GM23338 (cell line): Measurements from ENCODE around the gene CLASP2. TPM values are rescaled to one million over a fixed set of nuclear protein-coding genes. Genes with fewer than 3 reads are reported as not detected.

Experiments
- ATAC-seq: fragments of 200-7000 bp; cut with Tn5 transposase; 3 replicates; pipeline ENCODE4 v1.9.1; 2020
- DNase-seq: peaks from one replicate; pipeline ENCODE4 v3.0.0-alpha.2; 2015; ENCODE audit warnings: low spot score
- H2AFZ ChIP-seq: fragments of 200-600 bp; sonication (generic); 2 replicates; pipeline ENCODE4 v1.8.0; 2016; ENCODE audit warnings: antibody characterized with exemption, mild to moderate bottlenecking, moderate library complexity
- H3F3A ChIP-seq: fragments of 200-600 bp; sonication (generic); replicated peaks from 2 replicates; pipeline ENCODE4 v1.8.0; 2017; ENCODE audit warnings: antibody characterized with exemption, mixed run types, low read depth
- H3K27ac ChIP-seq: fragments of 200-600 bp; sonication (generic); 2 replicates; pipeline ENCODE4 v1.6.1; 2016; ENCODE audit warnings: low read depth
- H3K27me3 ChIP-seq: fragments of 200-600 bp; sonication (generic); 2 replicates; pipeline ENCODE4 v1.8.0; 2016; ENCODE audit warnings: mild to moderate bottlenecking, mixed run types, moderate library complexity; ENCODE audit not compliant: insufficient read depth
- H3K36me3 ChIP-seq: fragments of 200-600 bp; sonication (generic); 2 replicates; pipeline ENCODE4 v1.8.0; 2016; ENCODE audit warnings: mild to moderate bottlenecking; ENCODE audit not compliant: insufficient read depth
- H3K4me1 ChIP-seq: fragments of 200-600 bp; sonication (generic); 2 replicates; pipeline ENCODE4 v1.8.0; 2016; ENCODE audit warnings: mild to moderate bottlenecking, moderate library complexity; ENCODE audit not compliant: insufficient read depth
- H3K4me2 ChIP-seq: fragments of 200-600 bp; sonication (generic); 2 replicates; pipeline ENCODE4 v1.7.1; 2017; ENCODE audit warnings: mixed run types
- H3K4me3 ChIP-seq: fragments of 200-600 bp; sonication (generic); 2 replicates; pipeline ENCODE4 v1.6.1; 2016; ENCODE audit warnings: mixed run types
- H3K79me2 ChIP-seq: fragments of 200-600 bp; sonication (generic); replicated peaks from 2 replicates; pipeline ENCODE4 v1.8.0; 2017; ENCODE audit warnings: mild to moderate bottlenecking; ENCODE audit not compliant: insufficient read depth
- H3K9me2 ChIP-seq: fragments of 200-600 bp; sonication (generic); 2 replicates; pipeline ENCODE4 v1.8.0; 2017; ENCODE audit not compliant: insufficient read depth
- H4K20me1 ChIP-seq: fragments of 200-600 bp; sonication (generic); replicated peaks from 2 replicates; pipeline ENCODE4 v1.8.0; 2017; ENCODE audit warnings: mild to moderate bottlenecking; ENCODE audit not compliant: insufficient read depth
- H3K27ac Mint-ChIP-seq: 2 replicates; pipeline ENCODE4 v1.8.0; 2020; ENCODE audit warnings: inconsistent platforms, mild to moderate bottlenecking, moderate library complexity, mixed read lengths
- H3K27me3 Mint-ChIP-seq: 3 replicates; pipeline ENCODE4 v1.8.0; 2022; ENCODE audit warnings: low read depth, mild to moderate bottlenecking, moderate library complexity, mixed read lengths, inconsistent platforms; ENCODE audit not compliant: insufficient read depth, poor library complexity
- H3K36me3 Mint-ChIP-seq: 3 replicates; pipeline ENCODE4 v1.8.0; 2021; ENCODE audit warnings: low read depth, mild to moderate bottlenecking, inconsistent platforms, moderate library complexity, mixed read lengths
- H3K4me1 Mint-ChIP-seq: 3 replicates; pipeline ENCODE4 v1.8.0; 2020; ENCODE audit warnings: mild to moderate bottlenecking, inconsistent platforms, mixed read lengths
- H3K4me3 Mint-ChIP-seq: 3 replicates; pipeline ENCODE4 v1.8.0; 2021; ENCODE audit warnings: moderate library complexity, mild to moderate bottlenecking, inconsistent platforms, mixed read lengths
- H3K9me3 Mint-ChIP-seq: 3 replicates; pipeline ENCODE4 v1.8.0; 2020; ENCODE audit warnings: moderate library complexity, mild to moderate bottlenecking, inconsistent platforms, mixed read lengths
- CREB1 ChIP-seq: fragments of 250-450 bp; sonication (Bioruptor Pico); IDR thresholded peaks from 2 replicates; pipeline ENCODE4 v1.5.0; 2020; ENCODE audit warnings: low read depth, mild to moderate bottlenecking, moderate library complexity
- CTCF ChIP-seq, 2 experiments: fragments of 200-600 bp in 1 of 2; sonication (generic) in 1 of 2; conservative IDR thresholded peaks; 2 replicates each; pipeline versions ENCODE4 v1.5.1 to v1.6.1; 2016 to 2017; ENCODE audit warnings: antibody characterized with exemption in 2 of 2, low read depth in 2 of 2, mild to moderate bottlenecking in 2 of 2, moderate library complexity in 1 of 2
- ETS1 ChIP-seq: IDR thresholded peaks from 2 replicates; pipeline ENCODE4 v1.6.1; 2016; ENCODE audit warnings: antibody characterized with exemption
- EZH2 ChIP-seq: fragments of 200-600 bp; sonication (generic); IDR thresholded peaks from one replicate; pipeline ENCODE4 v1.8.0; 2017; ENCODE audit warnings: antibody characterized with exemption, mild to moderate bottlenecking, low read depth; ENCODE audit not compliant: unreplicated experiment
- EZH2phosphoT487 ChIP-seq: fragments of 200-600 bp; sonication (generic); IDR thresholded peaks from one replicate; pipeline ENCODE4 v1.8.1; 2018; ENCODE audit warnings: antibody characterized with exemption; ENCODE audit not compliant: unreplicated experiment
- JUNB ChIP-seq: IDR thresholded peaks from one replicate; pipeline ENCODE4 v1.6.1; 2016; ENCODE audit warnings: antibody characterized with exemption; ENCODE audit not compliant: unreplicated experiment
- NANOG ChIP-seq: IDR thresholded peaks from 2 replicates; pipeline ENCODE4 v1.6.1; 2016; ENCODE audit warnings: antibody characterized with exemption, borderline replicate concordance
- POLR2AphosphoS5 ChIP-seq: IDR thresholded peaks from 2 replicates; pipeline ENCODE4 v1.6.1; 2016; ENCODE audit warnings: antibody characterized with exemption, low read depth
- REST ChIP-seq: IDR thresholded peaks from one replicate; pipeline ENCODE4 v1.6.1; 2018; ENCODE audit warnings: antibody characterized with exemption; ENCODE audit not compliant: unreplicated experiment
- STAT1 ChIP-seq: IDR thresholded peaks from one replicate; pipeline ENCODE4 v1.6.1; 2016; ENCODE audit warnings: antibody characterized with exemption; ENCODE audit not compliant: unreplicated experiment
- ZNF114 ChIP-seq: fragments of 250-450 bp; sonication (Bioruptor Pico); IDR thresholded peaks from 2 replicates; pipeline ENCODE4 v1.5.0; 2020; ENCODE audit warnings: mild to moderate bottlenecking, moderate library complexity
- ZNF331 ChIP-seq: fragments of 250-450 bp; sonication (Bioruptor Pico); IDR thresholded peaks from 2 replicates; pipeline ENCODE4 v1.5.0; 2020; ENCODE audit warnings: low read depth, mild to moderate bottlenecking, moderate library complexity
- polyA plus RNA-seq: library from polyadenylated mRNA; unstranded; fragments of >200 nt; fragmentation: Nextera tagmentation; extraction: Ambion mirVana; gene quantifications from 2 replicates; pipeline ENCODE4 v1.2.1, GENCODE V29; 2016
- total RNA-seq: library from RNA; depleted of rRNA; stranded (reverse); fragments of >200 nt; shearing (Covaris generic); gene quantifications from 2 replicates; pipeline ENCODE4 v1.2.3, GENCODE V29; 2014
- TF ChIP-seq, protein P1 (sequence below): fragments of 250-450 bp; sonication (Bioruptor Pico); IDR thresholded peaks from 2 replicates; pipeline ENCODE4 v1.5.0; 2020; ENCODE audit warnings: mild to moderate bottlenecking, moderate library complexity

CLASP2 gene
- total and polyA plus RNA-seq, 2 experiments from 2014 or later: 12.8 to 74.6 TPM

- peak overlapping the region; percentile 85; the same call in 1 of the 2 replicates for H3K27ac Mint-ChIP-seq
- peaks cover 44% of the 10 kb centered on the region for H3K4me1 Mint-ChIP-seq
- Histone ChIP-seq H3K27me3 (no peaks in the 10 kb centered on the region), H3K4me1 (peaks cover 39% of the 10 kb centered on the region), H3K79me2 (no peaks in the 10 kb centered on the region), H3K36me3 (no peaks in the 10 kb centered on the region), H3K27ac (peak overlapping the region; percentile 10), H3K4me2 (no peak overlapping the region), H3F3A (no peaks in the 10 kb centered on the region), H4K20me1 (no peaks in the 10 kb centered on the region), H2AFZ (no peak overlapping the region), H3K9me2 (no peaks in the 10 kb centered on the region), H3K4me3 (no peak overlapping the region)
- TF ChIP-seq STAT1 (no peak), REST (no peak), POLR2AphosphoS5 (no peak), JUNB (no peak), ETS1 (no peak), ZNF114 (CRISPR knock-in tag) (no peak), CTCF (conservative IDR thresholded peaks at IDR 0.05; ENCODE audit: low read depth in 2 of 2) (no peak), ZNF331 (CRISPR knock-in tag) (no peak), NANOG (no peak), EZH2phosphoT487 (no peak), EZH2 (no peak), CREB1 (CRISPR knock-in tag) (no peak)
- TF ChIP-seq, protein P1, sequence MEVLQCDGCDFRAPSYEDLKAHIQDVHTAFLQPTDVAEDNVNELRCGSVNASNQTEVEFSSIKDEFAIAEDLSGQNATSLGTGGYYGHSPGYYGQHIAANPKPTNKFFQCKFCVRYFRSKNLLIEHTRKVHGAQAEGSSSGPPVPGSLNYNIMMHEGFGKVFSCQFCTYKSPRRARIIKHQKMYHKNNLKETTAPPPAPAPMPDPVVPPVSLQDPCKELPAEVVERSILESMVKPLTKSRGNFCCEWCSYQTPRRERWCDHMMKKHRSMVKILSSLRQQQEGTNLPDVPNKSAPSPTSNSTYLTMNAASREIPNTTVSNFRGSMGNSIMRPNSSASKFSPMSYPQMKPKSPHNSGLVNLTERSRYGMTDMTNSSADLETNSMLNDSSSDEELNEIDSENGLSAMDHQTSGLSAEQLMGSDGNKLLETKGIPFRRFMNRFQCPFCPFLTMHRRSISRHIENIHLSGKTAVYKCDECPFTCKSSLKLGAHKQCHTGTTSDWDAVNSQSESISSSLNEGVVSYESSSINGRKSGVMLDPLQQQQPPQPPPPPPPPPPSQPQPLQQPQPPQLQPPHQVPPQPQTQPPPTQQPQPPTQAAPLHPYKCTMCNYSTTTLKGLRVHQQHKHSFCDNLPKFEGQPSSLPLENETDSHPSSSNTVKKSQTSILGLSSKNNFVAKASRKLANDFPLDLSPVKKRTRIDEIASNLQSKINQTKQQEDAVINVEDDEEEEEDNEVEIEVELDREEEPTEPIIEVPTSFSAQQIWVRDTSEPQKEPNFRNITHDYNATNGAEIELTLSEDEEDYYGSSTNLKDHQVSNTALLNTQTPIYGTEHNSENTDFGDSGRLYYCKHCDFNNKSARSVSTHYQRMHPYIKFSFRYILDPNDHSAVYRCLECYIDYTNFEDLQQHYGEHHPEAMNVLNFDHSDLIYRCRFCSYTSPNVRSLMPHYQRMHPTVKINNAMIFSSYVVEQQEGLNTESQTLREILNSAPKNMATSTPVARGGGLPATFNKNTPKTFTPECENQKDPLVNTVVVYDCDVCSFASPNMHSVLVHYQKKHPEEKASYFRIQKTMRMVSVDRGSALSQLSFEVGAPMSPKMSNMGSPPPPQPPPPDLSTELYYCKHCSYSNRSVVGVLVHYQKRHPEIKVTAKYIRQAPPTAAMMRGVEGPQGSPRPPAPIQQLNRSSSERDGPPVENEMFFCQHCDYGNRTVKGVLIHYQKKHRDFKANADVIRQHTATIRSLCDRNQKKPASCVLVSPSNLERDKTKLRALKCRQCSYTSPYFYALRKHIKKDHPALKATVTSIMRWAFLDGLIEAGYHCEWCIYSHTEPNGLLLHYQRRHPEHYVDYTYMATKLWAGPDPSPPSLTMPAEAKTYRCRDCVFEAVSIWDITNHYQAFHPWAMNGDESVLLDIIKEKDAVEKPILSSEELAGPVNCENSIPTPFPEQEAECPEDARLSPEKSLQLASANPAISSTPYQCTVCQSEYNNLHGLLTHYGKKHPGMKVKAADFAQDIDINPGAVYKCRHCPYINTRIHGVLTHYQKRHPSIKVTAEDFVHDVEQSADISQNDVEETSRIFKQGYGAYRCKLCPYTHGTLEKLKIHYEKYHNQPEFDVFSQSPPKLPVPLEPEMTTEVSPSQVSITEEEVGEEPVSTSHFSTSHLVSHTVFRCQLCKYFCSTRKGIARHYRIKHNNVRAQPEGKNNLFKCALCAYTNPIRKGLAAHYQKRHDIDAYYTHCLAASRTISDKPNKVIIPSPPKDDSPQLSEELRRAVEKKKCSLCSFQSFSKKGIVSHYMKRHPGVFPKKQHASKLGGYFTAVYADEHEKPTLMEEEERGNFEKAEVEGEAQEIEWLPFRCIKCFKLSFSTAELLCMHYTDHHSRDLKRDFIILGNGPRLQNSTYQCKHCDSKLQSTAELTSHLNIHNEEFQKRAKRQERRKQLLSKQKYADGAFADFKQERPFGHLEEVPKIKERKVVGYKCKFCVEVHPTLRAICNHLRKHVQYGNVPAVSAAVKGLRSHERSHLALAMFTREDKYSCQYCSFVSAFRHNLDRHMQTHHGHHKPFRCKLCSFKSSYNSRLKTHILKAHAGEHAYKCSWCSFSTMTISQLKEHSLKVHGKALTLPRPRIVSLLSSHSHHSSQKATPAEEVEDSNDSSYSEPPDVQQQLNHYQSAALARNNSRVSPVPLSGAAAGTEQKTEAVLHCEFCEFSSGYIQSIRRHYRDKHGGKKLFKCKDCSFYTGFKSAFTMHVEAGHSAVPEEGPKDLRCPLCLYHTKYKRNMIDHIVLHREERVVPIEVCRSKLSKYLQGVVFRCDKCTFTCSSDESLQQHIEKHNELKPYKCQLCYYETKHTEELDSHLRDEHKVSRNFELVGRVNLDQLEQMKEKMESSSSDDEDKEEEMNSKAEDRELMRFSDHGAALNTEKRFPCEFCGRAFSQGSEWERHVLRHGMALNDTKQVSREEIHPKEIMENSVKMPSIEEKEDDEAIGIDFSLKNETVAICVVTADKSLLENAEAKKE (CRISPR knock-in tag): no peak
- peaks cover 5% of the 10 kb centered on the region; the same call in 2 of the 3 replicates for H3K36me3 Mint-ChIP-seq
- DNase-seq (peak; percentile 52), ATAC-seq (peak; percentile 34)
- H3K9me3 Mint-ChIP-seq: no peaks in the 10 kb centered on the region; the same call in 2 of the 3 replicates
- peaks cover 2% of the 10 kb centered on the region for H3K27me3 Mint-ChIP-seq
- no peak overlapping the region for H3K4me3 Mint-ChIP-seq
Measured at GRCh38 chr3:33581666-33582065, 136.4 kb downstream of the CLASP2 start.
